Activated CD8-positive, alpha-beta memory T cell treated with anti-CD3 and anti-CD28 coated beads for 48 hours (primary cell): Measurements from ENCODE around the gene PRELP.

Experiments
- DNase-seq, 3 experiments: peaks; one replicate each; pipeline ENCODE4 v3.0.0-alpha.2; 2020; ENCODE audit warnings: low read depth in 2 of 3, low spot score in 2 of 3

Gene PRELP

GRCh38 chr1:203476216-203476814, 709 bp downstream of the PRELP start:
- no peak for DNase-seq

GRCh38 chr1:203477748-203478147, 2.1 kb downstream of the PRELP start:
- DNase-seq = no peak

GRCh38 chr1:203478231-203478630, 2.6 kb downstream of the PRELP start:
- DNase-seq = no peak

- no peak for DNase-seq
These were observed 3.4 kb downstream of the PRELP start for GRCh38 chr1:203478986-203479385.

- DNase-seq = no peak
These were observed 4.0 kb downstream of the PRELP start for GRCh38 chr1:203479646-203480045.

- DNase-seq = no peak
These were observed 4.5 kb downstream of the PRELP start for GRCh38 chr1:203480084-203480483.

GRCh38 chr1:203480525-203481084, 5.0 kb downstream of the PRELP start:
- peak in 1 of 3 experiments; percentile 22 for DNase-seq

GRCh38 chr1:203481196-203481595, 5.6 kb downstream of the PRELP start:
- no peak for DNase-seq

GRCh38 chr1:203486618-203487370, 11.2 kb downstream of the PRELP start:
- no peak for DNase-seq

- no peak for DNase-seq
These were observed 12.9 kb downstream of the PRELP start for GRCh38 chr1:203488539-203488938.

- DNase-seq = no peak
These were observed 15.0 kb downstream of the PRELP start for GRCh38 chr1:203490607-203491006.

GRCh38 chr1:203491664-203492063, 16.1 kb downstream of the PRELP start:
- no peak for DNase-seq

- DNase-seq = no peak
These were observed 16.6 kb downstream of the PRELP start for GRCh38 chr1:203492082-203492747.

GRCh38 chr1:203492748-203493130, 17.1 kb downstream of the PRELP start:
- no peak for DNase-seq

GRCh38 chr1:203493901-203494300, 18.3 kb downstream of the PRELP start, which contains the start of gene OPTC:
Gene OPTC (plus strand): TSS chr1:203494153. CDS start chr1:203496006, 1,853 bp downstream.
- DNase-seq = no peak

GRCh38 chr1:203495845-203496244, 20.2 kb downstream of the PRELP start:
- no peak for DNase-seq

GRCh38 chr1:203497269-203497777, 21.7 kb downstream of the PRELP start:
- DNase-seq = no peak

GRCh38 chr1:203499643-203500278, 24.2 kb downstream of the PRELP start:
- no peak for DNase-seq

- no peak for DNase-seq
These were observed 24.7 kb downstream of the PRELP start for GRCh38 chr1:203500279-203500678.

- DNase-seq = no peak
These were observed 28.2 kb downstream of the PRELP start for GRCh38 chr1:203503836-203504235.
